ENCODE data around the gene GM2A. TPM values are rescaled to one million over a fixed set of nuclear protein-coding genes. Genes with fewer than 3 reads are reported as not detected.
A peak's percentile ranks its signal among the peaks of the same experiment; 100 is the strongest.
"Not testable (repeated sequence)": the region's sequence is repeated elsewhere in the genome, so short reads cannot be mapped to it uniquely, and the experiment has no call there.

GM2A gene
- total RNA-seq, 4 donors from 2014 or later, result 28.3 to 32.0 (median 30.1) TPM

GRCh38 chr5:151236888-151237287 is 16.1 kb upstream of the GM2A start:
- H3K9me3 ChIP-seq, result no peaks in the 10 kb centered on the region
- no peak overlapping the region for H3K4me3 ChIP-seq
- no peaks in the 10 kb centered on the region for H3K36me3 ChIP-seq
- no peak for DNase-seq (ENCODE audit: extremely low spot score)
- WGBS, result 89% methylated on average over 1 of the region's 1 CpG
- H3K27me3 ChIP-seq, result no peaks in the 10 kb centered on the region
- peak overlapping the region in 3 of 4 donors; percentile 81 to 85 (median 84) for H3K27ac ChIP-seq (replicated peaks in 1 of 4)
- no peak for TF ChIP-seq POLR2A (IDR thresholded peaks at IDR 0.05; ENCODE audit: low read depth)
- no peak for TF ChIP-seq POLR2AphosphoS5 (IDR thresholded peaks at IDR 0.05)
- peaks cover 24 to 51% (median 44%) of the 10 kb centered on the region in 4 donors for H3K4me1 ChIP-seq
- intact Hi-C loops (cut with DNase I), result loop anchor here (5.0 kb wide), 1 partner anchor 70 kb away; no protein-coding TSS in a partner anchor

GRCh38 chr5:151237685-151238084 is 15.3 kb upstream of the GM2A start:
- no peaks in the 10 kb centered on the region for H3K36me3 ChIP-seq
- H3K4me1 ChIP-seq, result peaks cover 24 to 51% (median 44%) of the 10 kb centered on the region in 4 donors
- 68% methylated on average over 7 of the region's 7 CpGs for WGBS
- no peaks in the 10 kb centered on the region for H3K9me3 ChIP-seq
- TF ChIP-seq EP300 (IDR thresholded peaks at IDR 0.05), result no peak
- no peak for TF ChIP-seq CTCF (IDR thresholded peaks at IDR 0.05)
- TF ChIP-seq POLR2AphosphoS5 (IDR thresholded peaks at IDR 0.05), result no peak
- TF ChIP-seq POLR2A (IDR thresholded peaks at IDR 0.05; ENCODE audit: low read depth), result no peak
- H3K27me3 ChIP-seq, result no peaks in the 10 kb centered on the region
- intact Hi-C loops (cut with DNase I), result loop anchor here (2.0 to 5.0 kb wide), 2 partner anchors 70 to 111 kb away; no protein-coding TSS in a partner anchor
- DNase-seq (ENCODE audit: extremely low spot score), result no peak
- peak overlapping the region in 3 of 4 donors; percentile 41 to 48 (median 42) for H3K4me3 ChIP-seq
- peak overlapping the region; percentile 81 to 85 (median 83) for H3K27ac ChIP-seq (replicated peaks in 1 of 4)

GRCh38 chr5:151238303-151238741 is 14.7 kb upstream of the GM2A start:
- DNase-seq (ENCODE audit: extremely low spot score), result no peak
- intact Hi-C loops (cut with DNase I), result loop anchor here (2.0 to 5.0 kb wide), 2 partner anchors 71 to 112 kb away; no protein-coding TSS in a partner anchor
- Histone ChIP-seq H3K9me3 (no peaks in the 10 kb centered on the region), H3K27ac (replicated peaks in 1 of 4) (peak overlapping the region; percentile 81 to 85 (median 83)), H3K4me1 (peaks cover 24 to 51% (median 44%) of the 10 kb centered on the region in 4 donors), H3K36me3 (no peaks in the 10 kb centered on the region), H3K27me3 (no peaks in the 10 kb centered on the region), H3K4me3 (peak overlapping the region; percentile 41 to 48 (median 44))
- 31% methylated on average over 12 of the region's 14 CpGs for WGBS
- TF ChIP-seq CTCF (IDR thresholded peaks at IDR 0.05) (no peak), EP300 (IDR thresholded peaks at IDR 0.05) (no peak), POLR2AphosphoS5 (IDR thresholded peaks at IDR 0.05) (peak; percentile 44 to 50)

GRCh38 chr5:151239237-151239861 is 13.6 kb upstream of the GM2A start:
- Histone ChIP-seq H3K4me3 (peak overlapping the region; percentile 41 to 48 (median 44)), H3K9me3 (no peaks in the 10 kb centered on the region), H3K4me1 (peaks cover 19 to 41% (median 37%) of the 10 kb centered on the region in 4 donors), H3K27ac (replicated peaks in 1 of 4) (peak overlapping the region; percentile 81 to 85 (median 83)), H3K27me3 (no peaks in the 10 kb centered on the region), H3K36me3 (no peaks in the 10 kb centered on the region)
- TF ChIP-seq CTCF (IDR thresholded peaks at IDR 0.05) (peak; percentile 61 to 81 (median 77)), POLR2A (IDR thresholded peaks at IDR 0.05; ENCODE audit: low read depth) (no peak), EP300 (IDR thresholded peaks at IDR 0.05) (no peak), POLR2AphosphoS5 (IDR thresholded peaks at IDR 0.05) (peak; percentile 12 to 61)
- no peak for DNase-seq (ENCODE audit: extremely low spot score)
- WGBS, result 48% methylated on average over 16 of the region's 17 CpGs
- intact Hi-C loops (cut with DNase I), result loop anchor here (2.0 to 5.0 kb wide), 2 partner anchors 72 to 113 kb away; no protein-coding TSS in a partner anchor

- intact Hi-C loops (cut with DNase I), result loop anchor here (10.0 kb wide), 1 partner anchor 186 kb away; no protein-coding TSS in a partner anchor
- H3K27ac ChIP-seq (replicated peaks in 1 of 4), result peak overlapping the region in 1 of 4 donors; percentile 85
- not testable (repeated sequence) for H3K4me3 ChIP-seq; H3K27me3 ChIP-seq; H3K9me3 ChIP-seq; DNase-seq (ENCODE audit: extremely low spot score); H3K36me3 ChIP-seq
- 91% methylated on average over 10 of the region's 10 CpGs for WGBS
- H3K4me1 ChIP-seq, result peaks cover 9 to 31% (median 27%) of the 10 kb centered on the region in 4 donors
These were observed 12.6 kb upstream of the GM2A start for GRCh38 chr5:151240268-151240835.

All from esophagus muscularis mucosa (tissue), 4 donors.